Measurements from ENCODE around the gene PCNX1.

PCNX1 gene

DNA sequence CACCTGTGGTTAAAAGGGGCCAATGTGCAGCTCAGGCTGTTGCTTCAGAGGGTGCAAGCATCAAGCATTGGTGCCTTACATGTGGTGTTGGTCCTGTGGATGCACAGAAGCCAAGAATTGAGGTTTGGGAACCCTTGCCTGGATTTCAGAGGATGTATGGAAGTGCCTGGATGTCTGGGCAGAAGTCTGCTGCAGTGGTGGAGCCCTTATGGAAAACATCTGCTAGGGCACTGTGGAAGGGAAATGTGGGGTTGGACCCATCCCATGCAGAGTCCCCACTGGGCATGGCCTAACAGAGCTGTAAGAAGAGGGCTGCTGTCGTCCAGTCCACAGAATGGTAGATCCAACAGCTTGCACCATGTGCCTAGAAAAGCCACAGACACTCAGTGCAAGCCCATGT, 36.6 kb downstream of the PCNX1 start:
- H3K4me3 ChIP-seq (ENCODE audit: low read length), result no peak overlapping the region
- no peak for DNase-seq (ENCODE audit: low read depth, low spot score)

DNA sequence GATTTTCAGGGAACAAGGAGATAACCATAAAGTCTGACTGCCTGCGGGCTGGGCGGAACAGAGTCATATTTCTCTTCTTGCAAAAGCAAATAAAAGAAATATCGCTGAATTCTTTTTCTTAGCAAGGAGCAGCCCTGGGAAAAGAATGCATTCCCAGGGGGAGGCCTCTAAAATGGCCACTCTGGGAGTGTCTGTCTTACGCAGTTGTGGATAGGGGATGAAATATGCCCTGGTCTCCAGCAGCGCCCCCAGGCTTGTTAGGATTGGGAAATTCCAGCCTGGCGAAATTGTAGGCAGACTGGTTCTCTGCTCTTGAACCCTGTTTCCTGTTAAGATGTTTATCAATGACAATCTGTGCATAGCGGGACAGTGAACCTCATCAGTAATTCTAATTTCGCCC, 40.5 kb downstream of the PCNX1 start:
- no peak for DNase-seq (ENCODE audit: low read depth, low spot score)
- no peak overlapping the region for H3K4me3 ChIP-seq (ENCODE audit: low read length)

DNA sequence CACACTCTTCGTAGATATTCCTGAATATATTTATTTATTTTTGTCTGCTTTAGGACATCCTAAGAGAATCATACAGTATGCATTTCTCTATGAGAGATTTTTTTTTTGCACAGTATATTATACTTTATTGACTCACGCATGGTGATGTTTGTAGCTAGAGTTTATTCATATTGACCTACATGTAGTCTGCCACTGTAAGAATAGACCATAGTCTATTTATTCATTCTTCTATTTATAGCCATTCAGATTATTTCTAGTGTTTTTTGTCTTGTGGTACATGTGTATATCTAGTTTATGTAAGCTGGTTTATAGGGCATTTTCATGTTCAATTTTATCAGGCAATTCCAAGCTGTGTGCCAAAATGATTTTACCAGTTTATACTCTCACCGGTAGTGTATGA, 45.2 kb downstream of the PCNX1 start:
- H3K4me3 ChIP-seq (ENCODE audit: low read length), result no peak overlapping the region
- no peak for DNase-seq (ENCODE audit: low read depth, low spot score)

DNA sequence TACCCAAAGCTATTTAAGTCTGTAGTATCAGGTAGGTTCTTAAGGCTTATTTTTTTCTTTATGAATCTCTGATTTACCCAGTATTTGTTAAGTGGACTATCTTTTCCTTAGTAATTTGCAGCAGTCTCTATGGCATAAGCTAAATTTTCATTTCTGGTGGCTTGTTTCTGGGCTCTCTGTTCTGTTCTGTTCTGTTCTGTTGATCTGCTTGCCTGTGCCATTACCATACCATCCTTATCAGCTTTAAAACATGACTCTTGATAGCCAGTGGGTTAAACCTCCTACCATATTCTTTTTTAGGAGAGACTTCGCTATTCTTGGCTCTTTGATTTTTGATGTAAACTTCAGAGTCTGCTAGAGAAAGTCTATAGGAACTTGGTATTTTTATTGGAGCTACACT, 46.8 kb downstream of the PCNX1 start:
- no peak overlapping the region for H3K4me3 ChIP-seq (ENCODE audit: low read length)
- no peak for DNase-seq (ENCODE audit: low read depth, low spot score)

DNA sequence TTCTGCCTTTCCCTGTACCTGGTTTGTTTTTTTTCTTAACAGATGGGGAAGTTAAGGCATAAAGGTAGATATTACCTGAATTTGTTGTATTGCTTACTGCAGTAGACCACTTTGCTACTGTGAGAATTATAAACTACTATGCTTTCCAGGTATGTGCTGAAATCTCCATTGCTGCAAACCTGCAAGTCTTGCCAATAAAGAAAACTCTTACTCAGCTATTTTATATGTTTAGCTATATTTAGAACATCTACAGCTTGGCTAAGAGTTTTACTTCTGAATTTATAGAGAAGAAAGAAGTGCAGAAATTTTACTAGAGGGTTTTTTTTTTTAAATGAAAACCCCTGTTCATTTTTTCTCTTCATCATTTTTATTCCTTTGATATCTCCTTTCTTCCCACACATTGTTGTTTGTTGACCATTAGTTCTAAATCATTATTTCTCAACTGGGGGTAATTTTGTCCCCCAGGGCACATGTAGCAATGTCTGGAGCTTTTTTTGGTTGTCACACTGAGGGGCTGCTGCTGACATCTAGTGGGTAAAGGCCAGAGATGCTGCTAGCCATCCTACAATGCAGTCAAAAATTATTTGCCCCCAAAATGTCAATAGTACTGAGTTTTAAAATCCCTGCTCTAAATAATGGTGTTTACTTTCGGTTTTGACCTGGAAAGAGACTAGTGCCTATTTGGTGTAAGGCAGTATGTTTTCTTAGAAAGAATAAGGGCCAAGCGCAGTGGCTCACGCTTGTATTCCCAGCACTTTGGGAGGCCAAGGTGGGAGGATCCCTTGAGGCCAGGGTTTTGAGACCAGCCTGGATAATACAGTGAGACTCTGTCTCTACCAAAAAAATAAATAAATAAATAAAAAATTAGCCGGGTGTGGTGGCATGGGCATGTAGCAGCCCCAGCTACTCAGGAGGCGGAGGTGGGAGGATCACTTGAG, 48.6 kb downstream of the PCNX1 start:
- no peak overlapping the region for H3K4me3 ChIP-seq (ENCODE audit: low read length)
- DNase-seq (ENCODE audit: low read depth, low spot score), result peak; percentile 54

DNA sequence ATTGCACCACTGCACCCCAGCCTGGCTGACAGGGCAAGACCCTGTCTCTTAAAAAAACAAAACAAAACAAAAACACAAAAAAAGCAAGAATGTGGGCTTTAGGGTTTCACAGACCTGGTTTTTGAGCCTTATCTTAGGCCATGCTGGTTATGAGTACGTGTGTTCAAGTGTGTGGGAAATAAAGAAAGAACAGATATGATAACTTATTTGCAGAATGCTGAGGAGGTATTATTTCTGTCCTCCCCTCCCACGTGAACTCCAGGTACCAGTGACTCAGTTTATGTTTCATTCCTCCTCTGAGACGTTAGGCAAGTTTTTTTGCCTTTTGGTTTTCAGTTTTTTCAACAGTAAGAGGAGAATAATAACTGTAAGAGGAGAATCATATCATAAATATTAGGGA, 49.3 kb downstream of the PCNX1 start:
- no peak overlapping the region for H3K4me3 ChIP-seq (ENCODE audit: low read length)
- no peak for DNase-seq (ENCODE audit: low read depth, low spot score)

DNA sequence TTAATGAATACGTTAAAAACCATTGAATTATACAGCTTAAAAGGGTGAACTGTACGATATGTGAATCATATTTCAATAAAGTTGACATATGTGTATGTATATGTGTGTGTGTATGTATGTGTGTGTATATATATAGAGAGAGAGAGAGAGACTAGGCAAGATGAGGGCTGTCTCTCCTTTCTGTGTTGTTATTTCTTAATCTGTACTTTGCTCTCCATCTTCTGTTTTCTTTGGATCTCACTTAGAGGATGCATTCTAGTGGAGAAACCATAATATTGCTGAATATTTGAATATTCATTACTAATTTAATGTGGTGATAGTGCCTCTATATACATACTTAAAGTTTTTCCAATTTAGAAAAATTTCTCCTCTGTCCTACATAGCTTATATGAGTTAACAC, 50.5 kb downstream of the PCNX1 start:
- no peak for DNase-seq (ENCODE audit: low read depth, low spot score)
- no peak overlapping the region for H3K4me3 ChIP-seq (ENCODE audit: low read length)

DNA sequence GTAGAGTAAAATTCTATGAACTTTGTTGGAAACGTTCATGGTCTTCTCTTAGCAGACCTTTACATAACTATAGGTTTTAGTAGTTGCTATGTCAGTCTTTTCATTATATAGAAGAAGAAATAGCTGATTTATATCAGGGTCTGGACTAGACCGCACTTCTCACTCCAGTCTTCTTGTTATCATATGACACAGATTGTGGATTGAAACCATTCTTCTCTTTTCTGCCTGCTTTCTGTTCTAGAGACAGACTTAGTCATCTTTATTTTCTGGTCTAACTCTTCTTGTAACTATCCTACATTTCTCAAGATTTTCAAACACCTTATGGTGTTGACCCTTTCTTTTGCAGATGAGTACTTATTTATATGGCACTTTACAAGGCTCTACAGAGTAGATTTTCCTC, 55.7 kb downstream of the PCNX1 start:
- H3K4me3 ChIP-seq (ENCODE audit: low read length), result no peak overlapping the region
- DNase-seq (ENCODE audit: low read depth, low spot score), result no peak

DNA sequence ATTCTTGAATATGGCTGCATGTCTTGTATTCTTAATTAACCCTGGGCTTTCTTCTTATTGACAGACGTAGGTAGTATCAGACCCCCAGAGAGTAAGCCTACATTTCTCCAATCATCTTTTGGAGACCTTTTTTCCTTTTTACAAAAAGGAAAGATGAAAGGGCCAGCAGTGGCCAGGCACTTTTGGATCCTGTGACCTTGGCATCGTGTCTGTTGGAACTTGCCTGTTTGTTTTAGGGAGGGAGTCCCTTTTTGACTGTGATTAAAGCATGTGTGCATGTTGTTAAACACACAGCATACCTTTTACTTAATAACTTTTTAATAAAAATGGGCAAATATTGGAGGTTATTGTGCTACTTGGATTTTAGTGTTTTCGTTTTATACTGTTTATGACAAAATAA, 57.2 kb downstream of the PCNX1 start:
- no peak for DNase-seq (ENCODE audit: low read depth, low spot score)
- H3K4me3 ChIP-seq (ENCODE audit: low read length), result no peak overlapping the region

DNA sequence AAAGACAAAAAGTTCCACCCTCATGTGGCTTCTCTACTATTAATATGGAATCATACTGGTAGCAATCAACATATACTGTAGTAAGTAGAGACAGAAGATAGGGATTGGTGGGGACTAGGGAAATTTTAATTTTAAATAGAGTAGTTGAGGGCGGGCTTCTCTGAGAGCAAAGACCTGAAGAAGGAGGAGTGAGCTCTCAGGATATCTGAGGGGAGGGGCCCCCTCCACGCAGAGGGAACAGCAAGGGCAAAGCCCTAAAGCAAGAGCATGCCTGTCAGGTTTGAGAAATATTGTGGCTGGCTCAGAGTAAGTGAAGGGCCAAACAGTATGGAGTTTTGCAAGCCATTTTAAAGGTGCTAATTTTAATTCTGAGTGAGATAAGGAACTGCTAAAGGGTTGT, 64.3 kb downstream of the PCNX1 start:
- DNase-seq (ENCODE audit: low read depth, low spot score), result no peak
- no peak overlapping the region for H3K4me3 ChIP-seq (ENCODE audit: low read length)

DNA sequence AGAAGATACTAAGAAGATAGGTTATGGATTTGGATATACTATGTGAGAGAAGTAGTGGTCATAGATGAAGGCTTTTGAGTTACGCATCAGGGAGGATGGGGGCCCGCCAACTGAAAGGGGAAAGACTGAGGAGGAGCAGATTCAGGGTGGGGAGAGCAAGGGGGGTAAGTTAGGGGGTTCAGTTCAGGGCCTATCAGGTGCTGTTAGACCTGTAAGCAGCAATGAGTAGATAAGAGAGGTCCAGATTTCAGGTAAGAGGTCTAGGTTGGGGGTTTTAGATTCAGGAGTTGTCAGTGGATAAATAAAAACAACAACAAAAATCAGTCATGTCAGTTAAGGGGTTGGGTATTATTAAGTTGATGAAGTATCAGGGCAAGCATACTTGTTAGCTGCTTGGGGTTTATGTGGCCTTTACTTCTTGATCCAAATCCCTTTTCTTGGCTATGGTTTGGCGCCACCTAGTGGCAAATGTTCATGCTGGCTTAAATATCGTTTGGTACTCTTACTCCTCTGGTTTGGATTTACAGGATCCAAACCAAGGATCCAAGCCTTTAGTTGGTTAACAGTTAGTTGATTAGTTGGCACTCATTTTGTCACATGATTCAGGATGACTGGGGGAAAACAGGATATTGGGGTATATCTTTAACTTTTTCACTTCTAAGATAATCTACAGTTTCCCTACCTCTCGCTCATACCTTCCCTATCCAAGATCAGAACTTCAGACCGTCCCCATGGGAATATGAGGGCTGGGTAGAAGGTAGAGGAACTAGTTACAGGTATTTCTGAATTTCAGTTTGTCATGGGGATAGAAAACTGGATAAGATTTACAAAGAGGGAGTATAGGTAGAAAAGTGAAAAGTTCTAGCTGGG, 65.1 kb downstream of the PCNX1 start:
- DNase-seq (ENCODE audit: low read depth, low spot score), result peak; percentile 84
- no peak overlapping the region for H3K4me3 ChIP-seq (ENCODE audit: low read length)

DNA sequence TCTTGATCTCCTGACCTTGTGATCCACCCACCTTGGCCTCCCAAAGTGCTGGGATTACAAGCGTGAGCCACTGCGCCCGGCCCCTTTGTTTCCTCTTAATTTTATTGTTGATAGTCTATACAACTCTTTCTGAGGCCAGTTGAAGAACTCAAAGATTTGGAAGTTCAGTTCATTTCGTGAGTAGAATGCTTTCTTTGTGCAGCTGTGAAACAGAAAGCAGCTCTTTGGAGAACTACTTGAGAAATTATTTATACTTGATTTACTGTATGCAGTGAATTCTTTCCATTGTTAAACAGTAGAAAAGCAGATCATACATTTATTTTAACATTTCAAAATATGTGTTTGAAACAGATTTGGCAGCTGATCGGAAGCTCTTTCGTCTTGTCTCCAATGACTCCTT, 69.3 kb downstream of the PCNX1 start:
- DNase-seq (ENCODE audit: low read depth, low spot score), result no peak
- H3K4me3 ChIP-seq (ENCODE audit: low read length), result no peak overlapping the region

DNA sequence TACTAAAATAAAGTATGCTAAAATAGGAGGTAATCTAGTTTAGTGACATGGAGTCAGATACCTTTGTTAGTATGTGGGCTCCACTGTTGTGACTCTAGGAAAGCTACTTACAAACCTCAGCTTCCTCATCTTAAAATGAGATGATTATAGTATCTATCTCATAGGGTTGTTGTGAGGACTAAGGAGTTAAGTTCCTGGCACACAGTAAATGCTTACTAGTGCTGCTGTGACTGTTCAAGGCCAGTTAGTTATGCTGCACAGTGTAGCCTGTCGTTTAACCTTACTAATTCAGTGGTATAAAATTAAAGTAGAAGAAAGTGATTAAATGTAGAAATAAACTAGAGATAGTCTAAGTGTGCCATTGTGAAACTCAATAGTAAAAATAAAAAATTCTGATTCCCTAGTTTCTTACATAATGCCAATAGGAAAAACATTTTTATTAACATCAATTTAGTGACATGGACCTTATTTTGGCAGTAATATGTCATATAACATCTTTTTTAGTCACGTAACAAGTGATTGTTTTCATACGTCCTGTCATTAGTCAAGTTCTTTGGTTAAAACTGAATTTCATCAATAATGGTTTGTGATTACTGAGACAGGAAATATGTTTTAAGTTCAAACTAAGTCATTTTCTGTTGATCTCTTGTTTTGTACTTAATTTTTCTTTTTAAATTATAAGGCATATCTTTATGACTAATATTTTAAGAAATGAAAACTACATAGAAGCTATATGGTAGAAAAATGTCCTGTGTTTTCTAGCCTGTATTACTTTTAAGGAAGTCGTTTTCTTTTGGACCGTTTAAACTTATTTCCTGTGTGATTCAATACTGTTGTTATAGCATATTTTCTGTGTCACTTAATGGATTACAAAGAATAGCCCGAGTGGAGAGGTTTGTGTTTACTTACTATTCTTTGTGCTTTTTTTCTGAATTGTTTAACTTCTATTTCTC, 74.0 kb downstream of the PCNX1 start:
- peak; percentile 8 for DNase-seq (ENCODE audit: low read depth, low spot score)
- H3K4me3 ChIP-seq (ENCODE audit: low read length), result no peak overlapping the region

DNA sequence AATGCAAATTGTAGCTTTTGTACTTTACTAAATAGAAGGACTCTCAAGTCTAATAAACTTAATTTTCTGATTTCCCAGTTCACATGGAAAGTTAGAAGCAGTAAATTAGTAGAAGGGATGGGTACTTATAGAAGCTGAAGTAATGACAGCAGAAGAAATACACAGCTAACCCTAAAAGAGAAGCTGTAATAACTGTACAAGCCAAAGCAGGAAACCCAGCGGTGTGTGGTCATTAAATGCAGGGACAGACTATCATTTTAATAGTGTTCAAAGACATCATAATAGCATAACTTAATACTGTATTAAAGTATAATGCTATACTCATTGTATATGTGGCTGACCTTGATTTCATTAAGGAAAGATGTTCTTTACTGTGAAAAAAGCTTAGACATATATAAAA, 74.9 kb downstream of the PCNX1 start:
- no peak for DNase-seq (ENCODE audit: low read depth, low spot score)
- H3K4me3 ChIP-seq (ENCODE audit: low read length), result no peak overlapping the region

DNA sequence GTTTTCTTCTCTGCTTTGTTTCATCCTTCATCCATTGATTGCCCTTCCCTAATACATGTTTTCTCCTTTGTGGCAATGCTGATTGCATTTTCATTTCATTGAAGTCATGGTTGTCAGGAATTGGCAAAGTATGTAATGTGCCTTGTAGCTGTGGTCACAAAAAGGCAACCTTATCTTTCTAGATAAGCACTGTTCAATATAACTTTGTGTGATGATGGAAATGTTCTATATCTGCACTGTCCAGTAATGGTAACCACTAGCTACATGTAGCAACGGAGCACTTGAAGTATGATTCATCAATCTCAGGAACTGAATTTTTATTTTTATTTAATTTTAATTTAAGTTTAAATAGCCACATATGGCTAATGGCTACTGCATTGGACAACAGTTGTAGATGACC, 79.8 kb downstream of the PCNX1 start:
- DNase-seq (ENCODE audit: low read depth, low spot score), result no peak
- no peak overlapping the region for H3K4me3 ChIP-seq (ENCODE audit: low read length)

DNA sequence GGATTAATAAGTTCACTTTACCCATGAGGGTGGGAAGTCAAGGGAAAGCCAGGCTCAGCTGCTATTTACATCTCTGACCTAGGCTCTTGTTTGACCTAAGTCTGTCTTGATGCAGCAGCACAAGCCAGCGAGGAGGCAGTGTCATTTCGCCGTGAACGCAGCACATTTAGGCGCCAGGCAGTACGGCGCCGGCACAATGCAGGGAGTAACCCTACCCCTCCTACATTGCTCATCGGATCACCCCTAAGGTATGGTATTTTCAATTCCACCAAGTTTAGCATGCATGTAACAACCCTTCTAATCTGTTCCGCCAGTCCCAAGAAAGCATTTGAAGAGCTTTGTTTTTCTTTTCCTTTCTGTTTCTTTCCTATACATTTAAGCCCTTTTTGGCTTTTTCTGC, 81.2 kb downstream of the PCNX1 start:
- no peak overlapping the region for H3K4me3 ChIP-seq (ENCODE audit: low read length)
- no peak for DNase-seq (ENCODE audit: low read depth, low spot score)

DNA sequence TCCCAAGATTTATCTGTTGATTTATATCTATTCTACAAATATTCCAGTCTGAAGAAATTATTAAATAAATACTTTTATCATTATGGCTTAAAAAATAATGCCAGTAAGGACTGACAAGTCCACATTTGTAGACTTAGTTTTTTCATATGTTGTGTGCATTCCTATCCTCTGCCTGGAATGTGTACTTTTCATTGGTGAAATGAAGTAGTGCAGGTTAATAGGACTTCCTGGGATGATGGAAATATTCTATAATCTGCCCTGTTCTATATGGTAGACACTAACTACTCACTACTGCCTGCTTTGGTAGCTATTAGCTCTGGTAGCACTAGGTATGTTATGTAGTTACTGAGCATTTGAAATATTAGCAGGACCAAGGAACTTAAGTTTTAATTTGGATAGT, 86.7 kb downstream of the PCNX1 start:
- DNase-seq (ENCODE audit: low read depth, low spot score), result no peak
- H3K4me3 ChIP-seq (ENCODE audit: low read length), result no peak overlapping the region

DNA sequence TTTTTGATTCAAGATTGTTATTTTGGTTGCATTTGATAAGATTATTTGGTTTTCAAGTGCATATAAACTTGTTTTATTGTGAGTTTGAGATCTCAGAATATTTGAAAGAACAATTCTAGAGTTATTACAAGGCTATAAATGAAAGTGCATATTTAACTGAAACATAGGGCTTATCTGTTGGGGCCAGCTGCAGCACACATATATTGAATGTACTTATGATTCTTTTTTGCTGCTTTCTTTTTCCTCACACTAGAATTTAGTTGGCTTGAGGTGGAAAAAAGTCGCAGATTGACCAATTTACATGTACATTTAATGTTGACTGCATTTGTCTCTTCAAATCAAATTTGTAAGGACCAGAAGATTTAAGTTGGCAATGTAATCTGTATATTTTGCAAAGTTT, 88.0 kb downstream of the PCNX1 start:
- no peak overlapping the region for H3K4me3 ChIP-seq (ENCODE audit: low read length)
- DNase-seq (ENCODE audit: low read depth, low spot score), result no peak

DNA sequence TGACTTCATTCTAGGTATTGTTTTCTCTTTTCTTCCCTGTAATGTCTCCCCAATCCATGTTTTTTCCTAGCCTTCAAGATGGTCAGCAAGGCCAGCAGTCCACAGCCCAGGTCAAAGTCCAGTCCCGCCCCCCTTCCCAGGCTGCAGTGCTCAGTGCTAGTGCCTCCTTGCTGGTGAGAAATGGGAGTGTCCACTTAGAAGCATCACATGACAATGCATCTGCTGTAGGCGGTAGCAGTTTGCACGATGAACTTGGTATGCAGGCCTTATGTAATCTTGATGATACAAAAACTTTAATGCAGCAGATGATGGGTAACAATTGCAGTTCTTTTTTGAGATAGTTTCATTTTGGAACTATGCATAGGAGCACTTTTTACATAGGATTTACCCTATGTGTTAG, 88.4 kb downstream of the PCNX1 start:
- DNase-seq (ENCODE audit: low read depth, low spot score), result no peak

More for the DNA sequence above, 88.4 kb downstream of the PCNX1 start:
- no peak overlapping the region for H3K4me3 ChIP-seq (ENCODE audit: low read length)
